ENCODE results near the gene PCED1A.
"Not testable (repeated sequence)": the region's sequence is repeated elsewhere in the genome, so short reads cannot be mapped to it uniquely, and the experiment has no call there.

The PCED1A gene

GRCh38 chr20:2825761-2826160 lies 14.7 kb downstream of the PCED1A start:
- no peak for ATAC-seq

DNA sequence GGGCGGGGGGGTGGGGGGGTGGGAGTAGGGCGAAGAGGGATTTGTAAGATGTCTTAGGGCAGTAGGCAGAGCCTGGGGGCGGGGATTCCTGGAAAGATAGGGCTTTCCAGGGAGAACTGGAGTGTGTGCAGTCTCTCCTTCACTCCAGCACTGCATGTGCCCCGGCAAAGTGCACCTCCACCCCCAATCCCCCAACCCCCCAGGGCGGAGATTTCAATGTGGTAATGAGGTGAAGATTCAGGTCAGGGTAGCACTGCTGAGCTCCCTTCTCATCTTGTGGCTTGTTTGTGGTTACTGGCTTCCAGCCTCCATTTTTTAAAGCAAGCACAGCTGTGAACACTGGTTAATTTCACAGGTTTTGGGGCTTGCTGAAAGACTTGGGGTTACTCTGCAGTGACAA lies 18.4 kb downstream of the PCED1A start:
- peak in 1 of 2 donors; percentile 33 for ATAC-seq

GRCh38 chr20:2820896-2821869 lies 19.3 kb downstream of the PCED1A start:
- ATAC-seq = no peak

DNA sequence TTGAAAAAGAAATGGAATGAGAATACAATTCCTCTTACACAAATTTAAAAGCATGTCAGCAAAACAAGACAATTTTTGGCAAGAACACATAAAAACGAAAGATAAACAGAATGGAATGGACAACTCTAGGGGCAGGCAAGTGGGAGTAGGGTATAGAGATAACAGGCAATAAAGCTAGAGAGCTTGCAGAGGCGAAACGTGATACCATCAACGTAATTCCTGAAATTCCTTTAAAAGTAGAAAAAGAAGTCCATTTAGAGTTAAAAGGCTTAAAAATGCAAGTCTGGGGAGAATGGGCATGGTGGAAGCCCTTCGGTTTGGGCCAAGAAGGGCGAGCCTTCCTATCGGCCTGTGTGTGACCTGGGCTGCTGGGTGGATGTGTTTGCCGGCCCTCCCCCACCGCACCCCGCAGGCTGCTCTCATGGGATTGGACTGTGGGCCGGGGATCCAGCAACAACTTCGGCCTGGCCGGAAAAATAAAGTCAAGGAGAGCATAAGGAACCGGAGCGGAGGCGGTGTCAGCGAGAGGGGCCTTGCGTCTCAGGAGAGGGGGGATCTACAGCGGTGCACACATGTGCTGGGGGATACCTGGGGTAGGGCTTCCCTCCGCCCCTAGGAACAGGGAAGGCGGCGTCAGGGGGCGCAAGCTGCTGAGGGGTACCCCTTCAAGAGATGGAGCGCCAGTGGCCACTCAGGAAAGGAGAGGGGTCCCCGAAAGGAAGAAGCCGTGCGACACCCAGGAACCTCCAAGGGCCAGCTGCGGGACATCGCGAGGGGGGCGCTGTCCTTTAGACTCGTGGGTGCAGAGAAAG lies 20.2 kb downstream of the PCED1A start:
- no peak for ATAC-seq

DNA sequence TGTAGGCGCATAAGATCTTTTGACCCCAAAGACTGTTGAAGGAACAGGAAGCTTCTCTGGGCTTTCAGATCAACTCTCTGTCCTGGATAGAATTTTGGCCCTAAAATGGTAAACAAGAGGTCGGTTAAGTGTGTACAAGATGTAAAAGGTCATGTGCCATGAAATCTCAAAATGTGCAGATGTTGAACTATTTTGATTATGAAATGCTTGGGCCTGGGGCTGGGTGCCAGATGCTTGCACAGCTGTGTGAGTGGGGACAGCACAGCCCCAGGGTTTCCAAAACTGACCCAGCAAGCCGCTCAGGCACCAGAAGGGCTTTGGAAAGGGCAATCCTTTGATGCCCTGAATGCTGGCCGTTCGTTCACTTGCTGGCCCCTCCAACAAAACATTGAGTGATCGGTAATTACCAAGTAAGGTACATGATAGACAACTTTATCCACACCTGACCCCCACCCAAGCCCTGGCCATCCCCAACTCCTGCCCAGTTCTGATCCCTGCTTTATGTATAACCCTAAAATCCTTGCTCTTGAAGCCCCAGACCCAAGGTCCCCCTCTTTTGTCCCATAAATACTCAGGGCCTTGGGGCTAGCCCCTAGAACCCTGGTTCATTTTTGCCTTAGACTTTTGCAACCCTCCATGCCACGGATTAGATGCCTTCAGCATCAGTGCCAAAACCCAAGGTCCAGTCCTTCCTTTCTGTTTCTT lies 22.4 kb downstream of the PCED1A start:
- ATAC-seq = no peak

DNA sequence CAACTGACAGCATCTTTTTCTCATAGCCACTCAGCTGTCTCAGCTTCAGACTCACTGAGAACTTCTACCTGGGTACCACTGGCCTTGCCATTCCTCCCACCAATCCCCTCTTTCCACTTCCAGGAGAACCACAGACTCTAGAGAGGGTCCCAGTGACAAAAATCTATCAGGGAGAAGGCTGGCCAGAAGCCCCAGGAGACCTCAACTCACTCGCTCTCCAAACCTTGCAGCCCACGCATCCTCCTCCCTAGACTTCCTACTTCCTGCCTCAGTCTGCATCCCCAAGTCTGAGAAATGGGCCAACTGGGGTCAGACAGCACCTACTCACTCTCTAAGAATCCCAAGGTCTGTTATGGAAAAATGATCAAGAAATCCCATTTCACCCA lies 23.1 kb downstream of the PCED1A start:
- no peak for ATAC-seq

DNA sequence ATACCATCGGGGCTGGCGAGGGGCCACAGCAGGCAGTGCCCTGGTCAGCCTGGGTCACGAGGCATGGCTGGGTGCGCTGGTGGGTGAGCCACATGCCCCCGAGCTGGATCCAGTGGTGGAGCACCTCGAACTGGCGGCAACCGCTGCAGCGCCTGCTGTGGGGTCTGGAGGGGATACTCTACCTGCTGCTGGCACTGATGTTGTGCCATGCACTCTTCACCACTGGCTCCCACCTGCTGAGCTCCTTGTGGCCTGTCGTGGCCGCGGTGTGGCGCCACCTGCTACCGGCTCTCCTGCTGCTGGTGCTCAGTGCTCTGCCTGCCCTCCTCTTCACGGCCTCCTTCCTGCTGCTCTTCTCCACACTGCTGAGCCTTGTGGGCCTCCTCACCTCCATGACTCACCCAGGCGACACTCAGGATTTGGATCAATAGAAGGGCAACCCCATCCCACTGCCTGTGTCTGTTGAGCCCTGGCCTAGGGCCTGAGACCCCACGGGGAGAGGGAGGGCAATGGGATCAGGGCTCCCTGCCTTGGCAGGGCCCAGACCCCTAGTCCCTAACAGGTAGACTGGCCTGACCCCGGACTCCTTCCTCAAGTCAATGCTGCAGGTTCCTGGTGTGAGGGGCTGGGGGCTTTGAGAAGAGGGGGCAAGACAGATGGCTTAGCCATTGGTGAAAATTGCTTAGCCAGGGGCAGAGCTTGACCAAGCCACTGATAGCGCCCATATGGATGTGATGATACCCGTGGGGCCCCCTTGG lies 23.7 kb downstream of the PCED1A start:
- no peak for ATAC-seq

DNA sequence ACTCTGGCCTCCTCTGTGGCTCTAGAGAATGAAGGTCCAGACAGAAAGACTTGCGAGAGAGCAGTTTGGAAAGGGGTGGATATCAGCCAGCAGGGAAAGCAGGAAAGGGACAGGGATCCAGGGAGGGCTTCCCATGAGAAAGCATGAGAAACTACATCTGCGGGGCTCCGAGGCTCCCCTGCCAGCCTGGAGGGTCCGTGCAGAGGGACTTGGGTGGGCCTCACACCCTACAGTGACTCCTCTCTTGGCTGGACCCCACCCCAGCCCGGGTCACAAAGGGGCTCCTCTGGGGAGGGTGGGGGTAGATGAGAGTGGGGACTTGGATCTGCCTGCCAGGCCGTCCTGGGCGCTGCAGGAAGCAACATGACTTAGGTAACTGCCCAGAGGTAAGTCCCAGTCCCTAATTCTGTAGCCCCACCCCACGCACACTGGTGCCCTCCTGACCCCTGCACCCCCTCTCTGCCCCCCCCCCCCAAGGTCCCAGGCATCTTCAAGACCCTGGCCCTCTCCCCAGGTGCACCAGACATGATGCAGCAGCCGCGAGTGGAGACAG lies 24.3 kb downstream of the PCED1A start, which contains the start of gene TMEM239:
TMEM239 (plus strand) TSS at position 335 of the 553 bp plus-strand sequence; CDS start at position 526, 191 bp downstream.
- ATAC-seq = no peak

- ATAC-seq = no peak
Observed at GRCh38 chr20:2815242-2815900, 25.1 kb downstream of the PCED1A start.

GRCh38 chr20:2814587-2815051 lies 25.8 kb downstream of the PCED1A start, which contains the start of gene C20orf141:
Gene C20orf141, plus strand, starts transcription at chr20:2814987. Its CDS starts 198 bp downstream, at chr20:2815185.
- no peak for ATAC-seq

- no peak for ATAC-seq
Observed at GRCh38 chr20:2814076-2814475, 26.4 kb downstream of the PCED1A start.

GRCh38 chr20:2812189-2812588 lies 28.3 kb downstream of the PCED1A start:
- no peak for ATAC-seq

DNA sequence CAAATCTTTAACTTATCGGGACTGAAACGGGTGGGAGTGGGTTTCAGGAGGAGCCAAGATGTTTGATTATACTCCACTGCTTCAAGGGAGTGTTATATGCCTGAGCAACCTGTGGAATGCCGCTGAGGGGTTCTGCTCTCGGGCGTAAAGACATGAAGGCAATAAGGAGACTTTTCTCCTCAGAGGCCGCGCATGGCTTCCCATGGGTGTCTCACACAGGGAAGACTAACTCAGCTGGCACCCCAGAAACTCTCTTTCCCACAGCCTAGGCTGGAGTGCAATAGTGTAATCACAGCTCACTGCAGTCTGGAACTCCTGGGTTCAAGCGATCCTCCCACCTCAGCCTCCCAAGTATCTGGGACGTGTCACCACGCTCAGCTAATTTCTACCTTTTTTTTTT lies 30.8 kb downstream of the PCED1A start:
- no peak for ATAC-seq

DNA sequence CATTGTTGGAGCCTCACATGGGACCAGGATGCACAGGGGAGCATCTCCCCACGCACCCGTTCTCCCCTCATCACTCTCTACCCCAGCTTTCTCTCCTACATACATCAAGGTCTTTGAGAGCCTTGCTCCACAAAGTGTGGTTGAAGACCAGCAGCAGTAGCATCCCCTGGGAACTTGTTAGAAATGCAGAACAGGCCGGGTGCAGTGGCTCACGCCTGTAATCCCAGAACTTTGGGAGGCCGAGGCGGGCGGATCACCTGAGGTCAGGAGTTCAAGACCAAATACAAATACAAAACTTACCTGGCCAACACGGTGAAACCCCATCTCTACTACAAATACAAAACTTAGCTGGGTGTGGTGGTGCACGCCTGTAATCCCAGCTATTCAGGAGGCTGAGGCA lies 32.5 kb downstream of the PCED1A start:
- ATAC-seq = not testable (repeated sequence)

DNA sequence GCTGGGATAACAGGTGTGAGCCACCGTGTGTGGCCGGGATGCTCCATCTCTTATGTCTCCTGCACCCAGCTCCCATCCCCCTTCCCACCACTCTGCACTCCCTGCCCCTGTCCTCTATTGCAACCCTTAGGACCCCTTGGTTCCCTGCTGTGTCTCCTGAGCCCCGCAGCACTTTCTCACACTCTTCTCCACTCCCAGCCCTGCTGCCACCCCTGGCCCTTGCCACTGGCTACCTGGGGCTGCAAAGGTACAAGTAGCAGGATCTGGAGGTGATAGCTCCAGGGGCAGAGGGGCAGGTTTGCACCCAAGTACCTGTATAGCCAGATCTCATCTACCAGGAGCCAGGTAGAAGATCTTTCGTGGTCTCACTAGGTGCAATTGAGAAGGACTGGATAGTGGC lies 33.4 kb downstream of the PCED1A start:
- no peak for ATAC-seq

GRCh38 chr20:2806351-2806701 lies 34.1 kb downstream of the PCED1A start:
- ATAC-seq = no peak

GRCh38 chr20:2805689-2806350 lies 34.6 kb downstream of the PCED1A start:
- no peak for ATAC-seq

GRCh38 chr20:2804852-2805688 lies 35.4 kb downstream of the PCED1A start:
- no peak for ATAC-seq

DNA sequence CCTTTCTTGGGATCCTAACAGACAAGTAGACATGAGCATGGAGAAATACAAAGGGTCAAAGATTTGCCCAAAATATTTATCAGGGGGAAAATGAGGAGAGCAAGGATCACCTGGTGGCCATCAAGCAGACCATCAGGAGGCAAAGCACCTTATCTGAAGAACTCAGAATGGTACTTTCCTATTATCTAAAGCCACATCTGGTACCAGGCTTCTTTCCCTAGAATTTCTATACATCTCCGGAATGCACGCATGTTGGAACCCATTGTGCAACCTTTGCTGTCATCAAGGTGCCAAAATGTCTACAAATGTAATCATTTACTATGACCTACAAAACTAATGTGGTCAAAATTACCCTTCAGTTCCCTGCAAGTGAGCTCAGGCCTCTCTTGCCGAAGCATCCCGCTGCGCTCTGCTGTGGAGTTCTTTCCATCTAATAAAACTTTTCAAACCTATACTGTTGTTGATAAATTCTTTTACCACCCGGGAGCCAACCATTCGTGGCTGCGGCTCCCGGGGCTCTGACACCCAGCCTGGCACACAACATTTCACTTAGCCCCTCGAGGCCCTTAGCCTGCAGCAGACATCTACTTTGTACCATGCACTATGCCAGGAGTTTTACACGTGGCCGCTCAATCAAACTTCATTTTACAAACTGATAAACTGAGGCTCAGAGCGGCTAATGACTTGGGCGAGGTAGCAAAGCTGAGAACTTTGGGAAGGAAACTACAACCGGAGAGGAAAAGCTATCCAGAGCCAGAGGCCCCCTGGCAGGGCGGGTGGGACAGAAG lies 36.2 kb downstream of the PCED1A start:
- no peak for ATAC-seq

Data from activated CD4-positive, CD25-positive, alpha-beta regulatory T cell treated with anti-CD3 and anti-CD28 coated beads, Interleukin-2, amount 50 U/mL, for 24 hours (primary cell).